HG02623 (cell line): ENCODE data around the gene RABIF.
"Not testable (repeated sequence)": the region's sequence is repeated elsewhere in the genome, so short reads cannot be mapped to it uniquely, and the experiment has no call there.

ENCODE experiments used
- ATAC-seq: cut with Tn5 transposase; IDR thresholded peaks from one replicate; pipeline ENCODE4 v1.9.1; 2021; ENCODE audit warnings: moderate library complexity; ENCODE audit not compliant: unreplicated experiment

RABIF gene

DNA sequence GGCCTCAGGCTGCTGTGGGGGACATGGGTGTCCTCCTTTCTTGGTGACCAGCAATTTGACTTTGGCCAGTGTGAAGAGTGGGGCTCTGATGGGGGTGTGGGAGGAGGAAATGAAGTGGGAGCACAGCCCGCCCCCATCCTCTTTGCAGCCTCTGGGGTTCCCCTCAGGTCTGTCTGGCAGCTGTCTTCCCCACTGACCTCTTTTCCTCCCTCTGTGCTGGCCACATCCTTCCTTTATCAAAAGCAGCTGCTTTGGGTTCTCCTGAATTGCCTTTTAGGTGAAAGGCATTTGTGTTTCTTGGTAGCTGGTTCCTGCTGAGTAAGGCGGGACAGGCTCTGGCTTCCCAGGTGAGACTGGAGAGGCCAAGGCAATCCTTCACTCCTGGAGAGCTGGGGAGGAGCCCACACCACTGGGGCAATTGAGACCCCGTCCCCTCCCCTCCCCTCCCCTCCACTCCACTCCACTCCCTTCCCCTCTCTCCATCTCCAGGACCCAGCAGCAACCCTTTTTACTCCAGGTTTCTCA is 53.3 kb downstream of the RABIF start:
- ATAC-seq = no peak

- ATAC-seq = no peak
These were observed 54.0 kb downstream of the RABIF start for GRCh38 chr1:202834771-202835547.

- ATAC-seq = no peak
These were observed 57.0 kb downstream of the RABIF start for GRCh38 chr1:202831906-202832305.

DNA sequence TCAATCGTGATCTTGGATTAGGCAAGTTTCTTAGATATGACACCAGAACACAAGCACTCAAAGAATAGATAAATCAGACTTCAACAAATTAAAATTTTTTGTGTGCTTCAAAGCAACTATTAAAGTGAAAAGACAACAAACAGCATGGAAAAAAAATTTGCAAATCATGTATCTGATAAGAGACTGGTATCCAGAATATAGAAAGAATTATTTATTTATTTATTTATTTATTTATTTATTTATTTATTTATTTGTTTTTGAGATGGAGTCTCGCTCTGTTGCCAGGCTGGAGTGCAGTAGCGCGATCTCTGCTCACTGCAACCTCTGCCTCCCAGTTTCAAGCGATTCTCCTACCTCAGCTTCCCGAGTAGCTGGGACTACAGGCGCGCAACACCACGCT is 59.7 kb downstream of the RABIF start:
- not testable (repeated sequence) for ATAC-seq
